Activated CD4-positive, alpha-beta T cell treated with anti-CD3 and anti-CD28 coated beads, Interleukin-2, amount 10 ng/mL, durations not matched to agents 24 days and 14 days (primary cell): ENCODE results near the gene SPOCD1. TPM values are rescaled to one million over a fixed set of nuclear protein-coding genes. Genes with fewer than 3 reads are reported as not detected.
"Not testable (repeated sequence)": the region's sequence is repeated elsewhere in the genome, so short reads cannot be mapped to it uniquely, and the experiment has no call there.

ENCODE experiments used
- DNase-seq: peaks from one replicate; pipeline ENCODE4 v3.0.0; 2022
- H3K27ac Mint-ChIP-seq: one replicate; pipeline ENCODE4 v1.8.0; 2022; ENCODE audit warnings: mild to moderate bottlenecking, mixed read lengths
- H3K27me3 Mint-ChIP-seq: one replicate; pipeline ENCODE4 v1.8.0; 2022; ENCODE audit warnings: mixed read lengths
- H3K36me3 Mint-ChIP-seq: one replicate; pipeline ENCODE4 v1.8.0; 2022; ENCODE audit warnings: low read depth, mild to moderate bottlenecking, mixed read lengths
- H3K4me1 Mint-ChIP-seq: one replicate; pipeline ENCODE4 v1.8.0; 2021; ENCODE audit warnings: mixed read lengths
- H3K4me3 Mint-ChIP-seq: one replicate; pipeline ENCODE4 v1.8.0; 2022; ENCODE audit warnings: mild to moderate bottlenecking, moderate library complexity, mixed read lengths
- H3K9me3 Mint-ChIP-seq: one replicate; pipeline ENCODE4 v1.8.0; 2021; ENCODE audit warnings: mixed read lengths
- intact Hi-C: fragments of 100-400 bp; cut with micrococcal nuclease; formaldehyde crosslinking; loops from one replicate; pipeline ENCODE4 v1.15.1; 2023
- total RNA-seq: library from RNA; stranded (reverse); gene quantifications from 2 replicates; pipeline ENCODE4 v1.2.3, GENCODE V29; 2022

The SPOCD1 gene
- total RNA-seq, 1 donor from 2014 or later = not detected

- intact Hi-C loops = no loop called here
Measured at GRCh38 chr1:31839662-31840343, 24.0 kb upstream of the SPOCD1 start.

DNA sequence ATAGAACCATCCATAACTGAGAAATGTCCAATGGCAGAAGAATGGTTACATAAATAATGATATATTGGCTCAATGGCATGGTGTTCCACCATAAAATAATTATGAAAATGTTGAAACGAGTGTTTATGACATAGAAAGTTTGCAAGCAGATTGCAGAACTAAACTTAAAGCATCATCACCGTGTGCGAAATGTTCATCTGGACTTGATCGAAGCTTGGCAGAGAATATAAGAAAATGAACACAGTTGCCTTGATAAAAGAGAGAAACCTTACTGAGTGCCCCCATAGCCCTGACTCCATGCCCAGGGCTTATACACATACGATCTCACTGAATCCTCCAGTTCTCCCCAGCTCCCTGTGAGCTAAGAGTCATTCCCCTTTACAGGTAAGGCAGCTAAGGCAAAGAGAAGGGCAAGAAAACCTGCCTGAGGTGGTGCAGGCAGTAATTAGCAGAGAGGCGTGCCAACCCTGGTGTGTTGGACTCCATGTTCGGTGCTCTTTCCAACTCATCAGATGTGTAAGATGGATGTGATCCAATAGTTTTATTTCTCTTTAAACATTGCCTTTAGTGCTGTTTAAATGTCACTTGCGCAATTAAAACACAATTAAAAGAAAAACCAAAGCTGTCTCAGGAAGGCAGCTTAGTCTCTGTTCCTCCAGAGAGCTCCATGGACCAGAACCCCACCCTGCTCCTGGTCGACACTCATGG lies 21.8 kb upstream of the SPOCD1 start:
- Mint-ChIP-seq H3K27me3 (peaks cover 3% of the 10 kb centered on the region), H3K4me3 (no peak overlapping the region), H3K4me1 (peaks cover 21% of the 10 kb centered on the region)

More at GRCh38 chr1:31839662-31840343, 24.0 kb upstream of the SPOCD1 start:
- Mint-ChIP-seq H3K4me3 (no peak overlapping the region), H3K9me3 (no peaks in the 10 kb centered on the region), H3K27me3 (peaks cover 3% of the 10 kb centered on the region), H3K4me1 (peaks cover 21% of the 10 kb centered on the region), H3K27ac (no peak overlapping the region), H3K36me3 (no peaks in the 10 kb centered on the region)
- no peak for DNase-seq

GRCh38 chr1:31836638-31837037 lies 20.8 kb upstream of the SPOCD1 start:
- peaks cover 3% of the 10 kb centered on the region for H3K27me3 Mint-ChIP-seq

More for the DNA sequence above, 21.8 kb upstream of the SPOCD1 start:
- H3K9me3 Mint-ChIP-seq = no peaks in the 10 kb centered on the region
- no peak for DNase-seq
- H3K27ac Mint-ChIP-seq = no peak overlapping the region
- no peaks in the 10 kb centered on the region for H3K36me3 Mint-ChIP-seq
- intact Hi-C loops = no loop called here

DNA sequence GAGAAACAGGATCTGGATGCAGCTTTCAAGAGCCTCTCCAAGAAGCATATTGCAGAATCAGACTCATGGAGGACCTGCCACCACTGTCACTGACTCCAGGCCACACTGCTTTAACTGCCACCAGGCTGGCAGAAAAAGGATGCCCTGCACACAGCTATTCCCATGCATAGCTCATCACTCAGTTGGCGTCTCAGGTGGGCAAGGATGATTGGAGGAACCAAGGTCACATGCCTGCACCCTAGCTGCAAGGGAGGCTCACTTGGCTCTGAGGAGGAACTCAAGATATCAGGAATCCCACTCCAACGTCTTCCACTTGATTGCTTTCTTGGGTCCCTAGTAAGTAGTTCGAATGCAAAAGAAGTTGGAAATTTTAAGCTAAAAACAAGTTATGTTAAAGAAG lies 19.6 kb upstream of the SPOCD1 start:
- Mint-ChIP-seq H3K27me3 (peaks cover 3% of the 10 kb centered on the region), H3K4me3 (no peak overlapping the region)

More at GRCh38 chr1:31836638-31837037, 20.8 kb upstream of the SPOCD1 start:
- no peak for DNase-seq
- intact Hi-C loops = no loop called here
- no peak overlapping the region for H3K27ac Mint-ChIP-seq
- peak overlapping the region; percentile 44 for H3K4me3 Mint-ChIP-seq
- no peaks in the 10 kb centered on the region for H3K9me3 Mint-ChIP-seq
- H3K36me3 Mint-ChIP-seq = no peaks in the 10 kb centered on the region
- H3K4me1 Mint-ChIP-seq = peaks cover 21% of the 10 kb centered on the region

GRCh38 chr1:31834501-31834900 lies 18.7 kb upstream of the SPOCD1 start:
- Mint-ChIP-seq H3K4me1 (peaks cover 21% of the 10 kb centered on the region), H3K27ac (no peak overlapping the region), H3K9me3 (no peaks in the 10 kb centered on the region), H3K4me3 (no peak overlapping the region), H3K36me3 (no peaks in the 10 kb centered on the region), H3K27me3 (peaks cover 3% of the 10 kb centered on the region)
- intact Hi-C loops = no loop called here
- no peak for DNase-seq

More for the DNA sequence above, 19.6 kb upstream of the SPOCD1 start:
- Mint-ChIP-seq H3K9me3 (no peaks in the 10 kb centered on the region), H3K27ac (no peak overlapping the region), H3K36me3 (no peaks in the 10 kb centered on the region), H3K4me1 (peaks cover 21% of the 10 kb centered on the region)
- intact Hi-C loops = no loop called here
- no peak for DNase-seq

DNA sequence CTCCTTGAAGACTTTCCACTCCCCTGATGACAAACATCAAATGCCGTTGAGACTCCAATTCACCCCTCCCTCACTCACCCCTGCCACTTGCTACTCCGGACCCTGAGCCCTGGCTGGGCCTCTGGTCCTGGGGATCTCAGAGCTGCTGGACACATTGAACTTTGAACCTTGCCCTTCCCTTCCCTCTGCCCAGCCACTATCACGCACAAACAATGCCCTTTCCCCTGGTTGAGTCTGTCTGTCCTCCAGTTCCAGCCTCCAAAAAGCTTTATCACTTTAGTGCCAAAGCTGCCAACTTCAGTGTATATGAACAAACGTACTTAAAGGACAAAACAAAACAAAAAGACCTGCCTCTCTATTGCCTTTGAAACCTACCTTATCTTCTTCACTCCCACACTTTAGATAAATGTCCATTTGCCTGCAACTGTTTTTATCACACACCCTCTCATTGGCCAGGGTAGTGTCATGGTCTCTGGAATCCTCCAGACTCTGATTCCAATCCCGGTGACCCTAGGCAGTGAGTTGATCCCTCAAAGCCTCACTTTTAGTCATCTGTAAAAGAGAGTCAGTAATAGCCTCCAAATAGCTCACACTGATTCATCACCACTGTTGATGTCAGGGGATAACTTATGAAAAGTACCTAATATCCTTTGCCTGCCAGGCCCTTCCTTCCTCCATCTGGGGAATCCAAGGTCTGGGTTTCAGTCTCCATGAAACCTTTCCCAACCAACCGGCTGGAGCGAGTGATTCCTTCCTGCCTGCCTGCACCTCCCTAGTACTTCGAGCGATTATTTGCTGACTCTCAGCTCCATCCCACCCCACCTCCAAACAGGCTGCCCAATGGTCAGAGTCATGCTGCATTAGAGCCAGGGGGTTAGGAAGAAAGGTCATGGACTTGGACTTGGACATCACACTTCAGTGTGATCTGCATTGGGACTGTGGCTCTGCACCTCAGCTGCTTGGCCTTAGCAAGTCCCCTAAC lies 15.9 kb upstream of the SPOCD1 start:
- Mint-ChIP-seq H3K36me3 (peaks cover 1% of the 10 kb centered on the region), H3K27me3 (no peaks in the 10 kb centered on the region), H3K9me3 (no peaks in the 10 kb centered on the region), H3K4me3 (no peak overlapping the region), H3K27ac (no peak overlapping the region), H3K4me1 (peaks cover 27% of the 10 kb centered on the region)
- intact Hi-C loops = no loop called here
- DNase-seq = no peak

- Mint-ChIP-seq H3K27me3 (no peaks in the 10 kb centered on the region), H3K4me3 (no peak overlapping the region), H3K4me1 (peaks cover 27% of the 10 kb centered on the region), H3K9me3 (no peaks in the 10 kb centered on the region), H3K36me3 (peaks cover 1% of the 10 kb centered on the region), H3K27ac (no peak overlapping the region)
- no peak for DNase-seq
- intact Hi-C loops = no loop called here
Measured at GRCh38 chr1:31830511-31830910, 14.7 kb upstream of the SPOCD1 start.

DNA sequence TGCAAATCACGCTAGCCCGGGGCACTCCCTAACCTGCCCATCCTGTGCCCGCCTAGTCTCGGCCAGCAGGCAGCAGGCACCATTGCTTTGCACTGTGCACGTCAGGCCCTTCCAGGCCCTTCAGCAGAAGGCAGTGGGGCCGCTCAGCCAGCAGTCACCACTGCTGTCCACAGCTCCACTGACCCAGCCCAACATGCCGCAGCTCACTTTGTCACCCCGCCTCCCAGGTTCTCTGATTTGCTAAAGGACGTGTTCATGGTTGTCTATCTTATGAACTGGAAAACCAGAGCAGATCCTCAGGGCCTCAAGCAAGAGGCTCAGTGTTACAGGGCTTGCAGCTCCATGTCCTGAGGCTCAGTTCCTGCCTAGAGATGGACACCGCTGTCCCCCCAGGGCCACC lies 14.2 kb upstream of the SPOCD1 start:
- Mint-ChIP-seq H3K4me1 (peaks cover 27% of the 10 kb centered on the region), H3K36me3 (peaks cover 1% of the 10 kb centered on the region)

DNA sequence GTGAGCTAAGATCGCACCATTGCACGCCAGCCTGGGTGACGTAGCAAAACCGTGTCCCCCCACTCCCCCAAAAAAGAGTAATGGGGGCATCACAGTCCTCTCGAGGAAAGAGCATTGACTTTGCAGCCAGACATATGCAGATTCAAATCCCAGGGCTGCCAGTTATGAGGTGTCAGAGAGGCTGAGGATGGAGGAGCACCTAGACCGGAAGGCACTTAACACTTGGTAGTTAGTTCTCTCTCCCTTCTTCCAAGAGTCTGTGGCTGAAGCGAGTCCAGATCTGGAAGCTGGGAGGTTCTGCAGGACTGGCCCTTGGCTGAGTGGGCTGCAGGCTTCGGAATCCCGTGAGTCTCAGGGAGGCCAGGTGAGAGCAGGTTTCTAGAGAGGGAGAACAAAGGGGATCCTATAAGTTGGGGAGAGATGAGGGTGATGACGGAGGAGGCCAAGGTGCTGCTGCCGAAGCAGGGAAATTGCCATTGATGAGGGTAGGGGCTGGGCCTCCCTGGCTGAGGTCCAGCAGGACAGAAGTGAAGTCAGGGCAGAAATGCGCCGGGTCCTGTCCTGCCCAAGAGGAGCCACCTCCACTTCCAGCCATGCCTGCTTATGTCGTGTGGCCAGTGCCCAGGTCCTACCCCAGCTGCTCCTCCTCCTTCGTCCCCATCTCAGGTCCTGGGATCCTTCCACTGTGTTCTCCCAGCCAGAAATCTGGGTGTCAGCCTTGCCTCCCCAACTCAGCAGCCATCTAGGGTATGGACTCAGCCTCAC lies 13.3 kb upstream of the SPOCD1 start:
- peaks cover 25% of the 10 kb centered on the region for H3K4me1 Mint-ChIP-seq
- intact Hi-C loops = loop anchor here (5.0 kb wide), 1 partner anchor 58 kb away; no protein-coding TSS in a partner anchor
- H3K27me3 Mint-ChIP-seq = no peaks in the 10 kb centered on the region
- no peaks in the 10 kb centered on the region for H3K9me3 Mint-ChIP-seq
- peaks cover 1% of the 10 kb centered on the region for H3K36me3 Mint-ChIP-seq
- DNase-seq = no peak
- H3K4me3 Mint-ChIP-seq = no peak overlapping the region
- H3K27ac Mint-ChIP-seq = no peak overlapping the region

More for the DNA sequence above, 14.2 kb upstream of the SPOCD1 start:
- H3K9me3 Mint-ChIP-seq = no peaks in the 10 kb centered on the region
- no peak overlapping the region for H3K4me3 Mint-ChIP-seq
- intact Hi-C loops = no loop called here
- no peaks in the 10 kb centered on the region for H3K27me3 Mint-ChIP-seq
- no peak overlapping the region for H3K27ac Mint-ChIP-seq
- DNase-seq = no peak

GRCh38 chr1:31828341-31828740 lies 12.5 kb upstream of the SPOCD1 start:
- DNase-seq = no peak
- peaks cover 25% of the 10 kb centered on the region for H3K4me1 Mint-ChIP-seq
- intact Hi-C loops = loop anchor here (5.0 kb wide), 1 partner anchor 59 kb away; no protein-coding TSS in a partner anchor
- no peaks in the 10 kb centered on the region for H3K9me3 Mint-ChIP-seq
- H3K36me3 Mint-ChIP-seq = peaks cover 1% of the 10 kb centered on the region
- H3K27me3 Mint-ChIP-seq = no peaks in the 10 kb centered on the region
- H3K4me3 Mint-ChIP-seq = peak overlapping the region; percentile 36
- peak overlapping the region; percentile 15 for H3K27ac Mint-ChIP-seq

- Mint-ChIP-seq H3K36me3 (no peaks in the 10 kb centered on the region), H3K9me3 (no peaks in the 10 kb centered on the region), H3K4me1 (peaks cover 19% of the 10 kb centered on the region), H3K27me3 (no peaks in the 10 kb centered on the region), H3K4me3 (no peak overlapping the region), H3K27ac (no peak overlapping the region)
- intact Hi-C loops = no loop called here
- no peak for DNase-seq
Measured at GRCh38 chr1:31823780-31824179, 8.0 kb upstream of the SPOCD1 start.

DNA sequence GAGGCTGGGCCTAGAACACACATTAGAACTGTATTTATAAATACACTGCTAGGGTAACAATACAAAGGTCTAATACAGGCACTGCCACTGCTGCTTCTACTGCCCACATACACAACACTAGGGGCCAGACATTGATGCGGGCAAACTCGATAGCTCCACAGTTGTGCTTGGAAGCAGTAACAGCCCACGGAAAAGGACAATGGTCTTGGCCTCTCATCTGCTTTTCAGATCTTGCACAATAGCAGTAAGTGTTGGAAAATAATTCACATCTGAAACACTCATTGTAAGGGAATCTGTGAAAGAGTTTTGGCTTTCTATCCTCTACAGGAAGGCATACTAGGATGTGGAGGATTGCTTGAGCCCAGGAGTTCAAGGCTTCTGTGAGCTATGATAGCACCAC lies 6.9 kb upstream of the SPOCD1 start:
- no peak for DNase-seq
- H3K27ac Mint-ChIP-seq = no peak overlapping the region
- H3K9me3 Mint-ChIP-seq = no peaks in the 10 kb centered on the region
- intact Hi-C loops = no loop called here
- no peak overlapping the region for H3K4me3 Mint-ChIP-seq
- no peaks in the 10 kb centered on the region for H3K27me3 Mint-ChIP-seq
- H3K36me3 Mint-ChIP-seq = no peaks in the 10 kb centered on the region
- H3K4me1 Mint-ChIP-seq = peaks cover 11% of the 10 kb centered on the region

- H3K36me3 Mint-ChIP-seq, H3K27me3 Mint-ChIP-seq, H3K4me3 Mint-ChIP-seq, H3K9me3 Mint-ChIP-seq, intact Hi-C loops, H3K27ac Mint-ChIP-seq, DNase-seq, H3K4me1 Mint-ChIP-seq: not testable (repeated sequence)
Measured at GRCh38 chr1:31820196-31820595, 4.4 kb upstream of the SPOCD1 start.
